ENCODE measurements around the gene IL18. TPM values are rescaled to one million over a fixed set of nuclear protein-coding genes. Genes with fewer than 3 reads are reported as not detected.
"Not testable (repeated sequence)": the region's sequence is repeated elsewhere in the genome, so short reads cannot be mapped to it uniquely, and the experiment has no call there.

The IL18 gene
- total RNA-seq, 1 experiment from 2014 or later = 0.31 TPM

GRCh38 chr11:112162761-112163546, 940 bp downstream of the IL18 start:
- Histone ChIP-seq H3K4me1 (ENCODE audit: insufficient read depth, low read length) (peaks cover 3% of the 10 kb centered on the region; the same call in 1 of the 2 replicates), H4K20me1 (ENCODE audit: control insufficient read depth, insufficient read depth, insufficient read length) (no peaks in the 10 kb centered on the region), H2AFZ (ENCODE audit: low read length) (no peak overlapping the region), H3K23ac (ENCODE audit: insufficient read length, low read depth, low read length) (no peak overlapping the region), H3K4ac (ENCODE audit: low read depth, low read length) (no peak overlapping the region), H3K18ac (ENCODE audit: insufficient read length, low read depth, low read length) (no peak overlapping the region), H3K79me1 (ENCODE audit: insufficient read depth, low read depth, low read length, poor library complexity, severe bottlenecking) (no peaks in the 10 kb centered on the region), H3T11ph (ENCODE audit: low read length) (no peak overlapping the region), H3K79me2 (ENCODE audit: insufficient read depth, low read length) (no peaks in the 10 kb centered on the region), H3K23me2 (ENCODE audit: insufficient read length, low read depth, low read length, poor library complexity, severe bottlenecking) (no peaks in the 10 kb centered on the region), H3K14ac (ENCODE audit: insufficient read depth, low read length) (no peak overlapping the region), H2BK15ac (ENCODE audit: low read depth, low read length) (no peak overlapping the region), H3K27me3 (ENCODE audit: insufficient read depth, low read length) (no peaks in the 10 kb centered on the region), H3K9me3 (ENCODE audit: control insufficient read depth, low read depth, low read length) (no peaks in the 10 kb centered on the region), H2AK5ac (ENCODE audit: insufficient read length, low read length) (no peak overlapping the region), H4K91ac (ENCODE audit: insufficient read length, low read depth, low read length) (no peak overlapping the region), H2BK120ac (ENCODE audit: low read depth, low read length, poor library complexity, severe bottlenecking) (no peak overlapping the region), H2BK12ac (ENCODE audit: insufficient read length, low read depth, low read length) (no peak overlapping the region), H3K9ac (ENCODE audit: extremely low read depth, insufficient read length, low read length) (no peak overlapping the region), H2BK5ac (ENCODE audit: insufficient read length, low read length) (no peak overlapping the region), H3K4me2 (ENCODE audit: insufficient read depth, insufficient read length, low read length) (no peak overlapping the region), H4K5ac (ENCODE audit: insufficient read length, low read depth, low read length) (no peak overlapping the region), H3K56ac (ENCODE audit: insufficient read length, low read depth, low read length) (no peak overlapping the region), H2BK20ac (ENCODE audit: low read depth, low read length, poor library complexity, severe bottlenecking) (no peak overlapping the region), H3K27ac (ENCODE audit: insufficient read length, low read depth, low read length) (no peak overlapping the region), H4K8ac (replicated peaks; ENCODE audit: insufficient read length, low read depth, low read length) (no peak overlapping the region)
- no CpG with 5 or more reads among the region's 6 CpGs for WGBS (ENCODE audit: extremely low coverage, insufficient read length, low lambda C conversion rate)
- no peaks in the 10 kb centered on the region for H3K9me3 Mint-ChIP-seq
- no peaks in the 10 kb centered on the region for H3K36me3 Mint-ChIP-seq (ENCODE audit: insufficient read depth in 1 of 3, low read depth in 3 of 3)
- peaks cover 7 to 8% of the 10 kb centered on the region in 2 experiments for H3K4me1 Mint-ChIP-seq
- no peak overlapping the region for H3K4me3 Mint-ChIP-seq
- H3K27me3 Mint-ChIP-seq (ENCODE audit: low read depth) = peaks cover 2% of the 10 kb centered on the region; the same call in 1 of the 2 replicates
- DNase-seq = no peak
- peak overlapping the region in 1 of 3 experiments; percentile 42; a peak in 1 of 7 replicates for H3K27ac Mint-ChIP-seq
- TF ChIP-seq CTCF (conservative IDR thresholded peaks at IDR 0.05) = no peak

- not testable (repeated sequence) for H2BK15ac ChIP-seq (ENCODE audit: low read depth, low read length); H3K27me3 Mint-ChIP-seq (ENCODE audit: low read depth); H3K4ac ChIP-seq (ENCODE audit: low read depth, low read length); H3K27ac ChIP-seq (ENCODE audit: insufficient read length, low read depth, low read length); DNase-seq; H2AFZ ChIP-seq (ENCODE audit: low read length); H3K79me2 ChIP-seq (ENCODE audit: insufficient read depth, low read length); H3T11ph ChIP-seq (ENCODE audit: low read length); H4K91ac ChIP-seq (ENCODE audit: insufficient read length, low read depth, low read length); H3K4me3 Mint-ChIP-seq; H2BK12ac ChIP-seq (ENCODE audit: insufficient read length, low read depth, low read length); H3K4me2 ChIP-seq (ENCODE audit: insufficient read depth, insufficient read length, low read length); H3K14ac ChIP-seq (ENCODE audit: insufficient read depth, low read length); H3K9ac ChIP-seq (ENCODE audit: extremely low read depth, insufficient read length, low read length); H4K8ac ChIP-seq (replicated peaks; ENCODE audit: insufficient read length, low read depth, low read length); H3K4me1 Mint-ChIP-seq; H2BK120ac ChIP-seq (ENCODE audit: low read depth, low read length, poor library complexity, severe bottlenecking); H2BK20ac ChIP-seq (ENCODE audit: low read depth, low read length, poor library complexity, severe bottlenecking); H2AK5ac ChIP-seq (ENCODE audit: insufficient read length, low read length); H4K5ac ChIP-seq (ENCODE audit: insufficient read length, low read depth, low read length); H3K18ac ChIP-seq (ENCODE audit: insufficient read length, low read depth, low read length); H3K4me1 ChIP-seq (ENCODE audit: insufficient read depth, low read length); H3K9me3 Mint-ChIP-seq; H3K9me3 ChIP-seq (ENCODE audit: control insufficient read depth, low read depth, low read length); H3K23me2 ChIP-seq (ENCODE audit: insufficient read length, low read depth, low read length, poor library complexity, severe bottlenecking); H3K79me1 ChIP-seq (ENCODE audit: insufficient read depth, low read depth, low read length, poor library complexity, severe bottlenecking); H3K56ac ChIP-seq (ENCODE audit: insufficient read length, low read depth, low read length); H3K23ac ChIP-seq (ENCODE audit: insufficient read length, low read depth, low read length); H2BK5ac ChIP-seq (ENCODE audit: insufficient read length, low read length); H3K27me3 ChIP-seq (ENCODE audit: insufficient read depth, low read length); H3K36me3 Mint-ChIP-seq (ENCODE audit: insufficient read depth in 1 of 3, low read depth in 3 of 3); H3K27ac Mint-ChIP-seq; H4K20me1 ChIP-seq (ENCODE audit: control insufficient read depth, insufficient read depth, insufficient read length)
- WGBS (ENCODE audit: extremely low coverage, insufficient read length, low lambda C conversion rate) = no CpG with 5 or more reads among the region's 1 CpG
Measured at GRCh38 chr11:112162200-112162599, 1.7 kb downstream of the IL18 start.

Measured in H9 (cell line).